Measurements from ENCODE around the gene TSC22D4.

- TF ChIP-seq EZH2 (IDR thresholded peaks at IDR 0.05; ENCODE audit: insufficient read depth, poor library complexity, severe bottlenecking) (no peak), EZH2phosphoT487 (IDR thresholded peaks at IDR 0.05; ENCODE audit: insufficient read depth, low read depth) (peak; percentile 100)
Observed at GRCh38 chr7:100516135-100516812, 37.3 kb upstream of the TSC22D4 start.

All from GM23248 (cell line).